HG03159 (cell line): ENCODE measurements around the gene LHX4.

Experiments
- ATAC-seq: cut with Tn5 transposase; IDR thresholded peaks from one replicate; pipeline ENCODE4 v1.9.1; 2021; ENCODE audit warnings: mild to moderate bottlenecking, moderate library complexity; ENCODE audit not compliant: unreplicated experiment

LHX4 gene

DNA sequence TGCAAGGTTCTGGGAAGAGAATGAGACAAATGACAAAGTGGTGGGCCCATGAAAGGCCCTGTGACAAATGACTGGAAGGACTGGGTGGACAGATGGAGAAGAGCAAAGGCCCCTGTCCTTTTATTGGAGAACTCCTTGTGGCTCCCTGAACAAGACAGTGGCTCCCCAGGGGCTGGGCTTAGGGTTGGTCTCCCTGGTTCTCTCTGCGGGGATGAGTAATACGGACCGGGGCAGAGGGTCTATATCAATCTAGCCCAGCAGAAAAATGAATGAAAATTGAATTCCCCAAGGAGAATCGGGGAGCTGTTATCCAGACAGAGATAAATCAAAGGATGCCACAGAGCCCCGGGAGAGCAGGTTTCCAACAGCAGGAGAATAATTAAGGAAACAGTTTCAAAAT is 5.2 kb upstream of the LHX4 start:
- no peak for ATAC-seq

DNA sequence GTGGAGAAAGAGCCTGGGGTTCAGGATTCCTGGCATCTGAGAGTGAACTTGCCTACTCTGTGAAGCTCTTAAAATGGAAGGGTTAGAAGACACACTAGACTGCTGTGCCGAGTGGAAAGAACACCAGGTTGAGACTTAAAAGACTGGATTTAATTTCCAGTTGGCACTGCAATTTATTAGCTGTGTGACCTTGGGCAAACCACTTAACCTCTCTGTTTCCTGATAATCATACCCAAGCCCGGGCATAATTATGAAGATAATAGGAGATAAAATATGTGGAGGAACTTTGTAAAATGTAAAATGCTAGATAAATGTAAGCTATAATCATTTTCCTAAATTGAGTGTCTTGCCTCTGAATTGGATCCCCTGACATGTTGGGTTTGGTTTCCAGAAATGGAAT is 4.7 kb upstream of the LHX4 start:
- no peak for ATAC-seq

DNA sequence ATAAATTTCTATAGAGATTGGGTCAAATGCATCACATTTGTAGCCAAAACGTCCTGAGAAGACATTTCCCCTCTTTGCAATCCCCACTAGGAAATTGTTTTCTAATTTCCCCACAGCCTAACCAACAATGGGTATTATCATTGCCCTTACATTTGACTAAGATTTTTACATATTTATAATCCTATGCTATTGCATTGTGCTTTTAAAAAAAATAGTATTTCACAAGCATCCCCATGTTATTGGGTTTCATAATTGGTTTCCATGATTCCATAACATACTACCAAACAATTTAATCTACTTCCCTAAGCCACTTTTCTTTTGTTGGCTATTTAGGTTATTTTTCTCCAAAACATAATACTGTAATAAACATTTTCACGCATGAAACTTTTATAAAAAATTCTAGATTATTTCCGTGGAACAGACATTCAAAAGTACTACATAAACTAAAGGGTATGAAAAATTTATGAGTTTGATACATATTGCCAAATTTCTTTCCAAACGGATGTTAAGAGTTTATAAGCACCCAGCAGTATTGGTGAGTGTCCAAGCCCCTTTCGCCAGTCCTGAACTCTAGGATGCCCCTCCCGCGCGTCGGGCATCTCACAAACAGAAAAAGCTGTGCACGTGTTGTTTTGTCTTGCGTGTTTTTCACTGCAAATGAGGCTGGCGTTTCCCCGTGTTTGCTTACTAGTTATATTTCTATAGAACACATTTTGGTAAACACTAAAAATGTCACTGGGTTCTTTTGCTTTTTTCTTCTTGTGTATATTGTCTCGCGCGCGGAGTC is 2.0 kb upstream of the LHX4 start:
- no peak for ATAC-seq

DNA sequence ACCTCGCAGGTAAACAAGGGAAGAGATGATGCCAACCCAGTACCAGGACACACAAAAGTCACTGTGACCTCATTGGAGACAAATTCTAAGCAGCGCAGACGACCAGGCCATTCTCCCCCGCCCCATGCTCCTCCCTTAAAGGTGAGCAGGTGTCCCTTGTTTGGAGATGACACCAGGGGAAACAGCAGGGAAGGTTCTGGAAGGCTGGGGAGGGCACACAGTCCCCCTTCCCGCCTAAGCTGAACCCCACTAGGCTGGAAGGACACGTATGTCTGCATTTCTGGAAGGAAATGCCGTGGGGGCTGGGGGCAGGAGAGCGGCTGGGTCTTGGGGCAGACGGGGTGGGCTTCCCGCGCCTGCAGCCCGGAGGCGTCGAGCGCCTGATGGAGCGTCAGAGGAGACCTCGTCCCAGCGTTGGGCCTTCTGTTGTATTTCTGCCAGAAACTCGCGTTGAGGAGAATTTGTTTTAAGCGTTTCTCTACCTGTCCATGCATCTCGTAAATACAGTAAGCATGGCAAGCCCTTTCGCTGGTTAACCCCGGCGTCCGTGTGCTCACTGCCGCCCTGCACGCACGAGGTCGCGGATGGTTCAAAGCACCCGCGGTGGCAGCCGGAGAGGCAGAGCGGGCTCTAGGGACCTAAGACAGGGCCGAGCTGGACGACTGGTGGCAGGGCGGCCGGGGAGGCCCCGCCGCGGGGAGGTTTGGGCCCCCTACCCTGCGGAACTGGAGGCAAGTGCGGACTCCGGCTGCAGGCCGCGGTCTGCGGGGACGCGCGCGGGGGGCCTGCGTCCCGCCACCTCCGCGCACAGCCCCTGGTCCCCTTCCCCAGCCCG is 1.2 kb upstream of the LHX4 start:
- ATAC-seq: no peak

DNA sequence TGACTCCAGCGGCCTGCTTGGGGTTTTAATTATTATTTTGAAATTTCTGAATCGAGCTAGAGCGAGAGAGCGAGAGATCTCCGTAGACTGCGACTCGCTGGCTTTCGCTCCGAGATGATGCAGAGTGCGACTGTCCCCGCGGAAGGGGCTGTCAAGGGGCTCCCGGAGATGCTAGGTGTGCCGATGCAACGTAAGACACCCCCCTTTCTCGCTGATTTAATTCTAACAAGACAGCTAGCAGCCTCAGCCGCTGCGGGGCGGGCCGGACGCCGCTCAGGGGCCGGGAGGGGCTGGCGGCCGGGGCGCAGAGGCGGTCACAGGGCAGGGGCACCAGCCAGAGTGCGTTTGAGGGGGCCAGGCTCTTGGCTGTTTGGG is 339 bp downstream of the LHX4 start:
- ATAC-seq: no peak

DNA sequence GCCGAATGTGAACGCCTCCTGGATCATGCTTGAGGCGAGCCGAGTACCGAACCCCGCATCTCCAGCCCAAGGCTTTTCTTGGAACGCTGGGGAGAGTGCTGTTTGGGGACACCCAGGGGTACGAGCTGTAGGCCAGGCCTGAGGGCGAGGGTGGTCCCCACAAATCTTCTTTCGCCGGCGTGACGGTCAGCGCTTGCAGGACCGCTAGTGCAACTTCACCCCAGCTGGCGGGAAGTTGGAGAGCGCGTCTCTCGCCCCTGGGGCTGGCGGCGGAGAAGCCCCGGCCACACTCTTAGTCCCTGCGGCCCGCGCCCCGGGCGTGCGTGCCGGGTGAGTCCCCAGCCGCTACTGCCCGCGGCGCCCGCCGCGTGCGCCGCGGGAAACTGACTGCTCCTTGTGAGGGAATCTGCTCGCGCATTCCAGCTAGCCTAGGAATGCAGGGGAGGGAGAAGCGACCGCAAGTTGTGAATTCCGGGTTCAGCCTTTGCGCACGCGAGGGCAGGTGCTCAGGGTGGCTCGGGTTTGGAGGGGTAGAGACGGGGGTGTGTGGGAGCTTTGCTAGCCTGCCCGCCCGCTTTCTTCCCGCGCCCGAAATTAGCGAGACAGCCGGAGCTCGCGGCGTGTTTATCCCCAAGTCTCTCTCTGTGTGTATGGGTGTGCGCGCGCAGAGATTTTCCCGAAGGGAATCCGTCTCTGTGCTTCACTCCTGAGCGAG is 884 bp downstream of the LHX4 start:
- no peak for ATAC-seq

DNA sequence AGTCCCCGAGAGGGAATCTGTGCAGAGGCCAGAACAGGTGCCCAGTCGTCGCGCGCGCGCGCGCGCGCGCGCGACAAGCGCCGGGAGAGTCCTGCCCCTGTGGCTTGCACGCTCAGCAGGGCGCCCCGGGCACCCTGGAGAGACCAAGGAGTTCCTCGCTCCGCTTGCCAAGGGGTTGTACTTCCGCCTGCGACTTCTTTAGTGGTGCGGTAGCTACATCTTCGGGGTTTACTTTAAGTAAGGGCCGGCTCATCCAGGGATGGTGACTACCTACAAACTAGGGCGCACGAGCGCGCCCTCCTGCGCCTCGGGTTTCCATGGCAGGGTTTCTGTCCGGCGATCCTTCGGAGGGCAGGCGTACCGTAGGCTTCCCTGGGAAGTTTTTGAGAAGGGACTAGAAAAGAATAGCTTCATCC is 1.4 kb downstream of the LHX4 start:
- no peak for ATAC-seq

DNA sequence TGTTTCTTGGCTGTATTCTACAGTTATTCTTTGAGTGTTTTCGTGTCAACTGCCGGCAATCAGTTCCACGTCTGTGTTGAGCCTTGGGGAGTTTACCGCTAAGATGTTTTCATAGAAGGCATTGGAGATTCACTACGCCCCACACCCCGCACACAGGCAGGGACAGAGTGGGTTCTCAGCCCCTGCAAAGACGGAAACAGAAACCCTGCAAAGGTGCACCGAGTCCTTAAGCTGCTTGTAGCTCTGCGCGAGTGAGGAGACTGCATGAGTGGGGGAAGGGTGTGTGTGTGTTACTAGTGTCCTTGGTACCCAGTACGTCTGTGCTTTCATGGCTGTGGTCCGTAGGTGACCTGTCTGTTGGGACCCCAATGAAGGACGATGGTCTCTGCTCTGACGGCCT is 1.9 kb downstream of the LHX4 start:
- no peak for ATAC-seq

DNA sequence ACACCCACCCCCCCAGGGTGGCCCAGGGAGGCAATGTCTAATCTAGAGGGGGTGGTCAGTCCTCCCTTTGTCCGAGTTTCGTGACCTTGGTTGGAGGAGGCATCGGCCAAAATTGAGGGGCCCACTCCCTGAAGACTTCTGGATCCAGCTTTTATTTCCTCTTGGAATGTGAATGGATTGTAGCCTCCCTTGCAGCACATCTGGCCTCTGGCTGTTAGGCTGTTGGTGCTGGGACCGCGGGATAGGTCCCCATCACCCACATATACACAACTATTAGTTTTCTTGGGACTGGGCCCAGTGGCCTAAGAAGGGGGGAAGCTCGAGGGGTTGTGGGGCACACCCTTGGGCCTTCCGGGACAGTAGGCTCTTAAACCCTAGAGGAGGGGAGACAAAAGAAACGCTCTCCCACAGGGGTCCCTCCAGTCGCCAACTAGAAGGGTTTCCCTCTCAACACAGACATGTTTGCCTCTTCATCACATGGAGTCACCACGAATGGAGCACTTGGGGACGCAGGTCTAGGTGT is 2.5 kb downstream of the LHX4 start:
- no peak for ATAC-seq

DNA sequence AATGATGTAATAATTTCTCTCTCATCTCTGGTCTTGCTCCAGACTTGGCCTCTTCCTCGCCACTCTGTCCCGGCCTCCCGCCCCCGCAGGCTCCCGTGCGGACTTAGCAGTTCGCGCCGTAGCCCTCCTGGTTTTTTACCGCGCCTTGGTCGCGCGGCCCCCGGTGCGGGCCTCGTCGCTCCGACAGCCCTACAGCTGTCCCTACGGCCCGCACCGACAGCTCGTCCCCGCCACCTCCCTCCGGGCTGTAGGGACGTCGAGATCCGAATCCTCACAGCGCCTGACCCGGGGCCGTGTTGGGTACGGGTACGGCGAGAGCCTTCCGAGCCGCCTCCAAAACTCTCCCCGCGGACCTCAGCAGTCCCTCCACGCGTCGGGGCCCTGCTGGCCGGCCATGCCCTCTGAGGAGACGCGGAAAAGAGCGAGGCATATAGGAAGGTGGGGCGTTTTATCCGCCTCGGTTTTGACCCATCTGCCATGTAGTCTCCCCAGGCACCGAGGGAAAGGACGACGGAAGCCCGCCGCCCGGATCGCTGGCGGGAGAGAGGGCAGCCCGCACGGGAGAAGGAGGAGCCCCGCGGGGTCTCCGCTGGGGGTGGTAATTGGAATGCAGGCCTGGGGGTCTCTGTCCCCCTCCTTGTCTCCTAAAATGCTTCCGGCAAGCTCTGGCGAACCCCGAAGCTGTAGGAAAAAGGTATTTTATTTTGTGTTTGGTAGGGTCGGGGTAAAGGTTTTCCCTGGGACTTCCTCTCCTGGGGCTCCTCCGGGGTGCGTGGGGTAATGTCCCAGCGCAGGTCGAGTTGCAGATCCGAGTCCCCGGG is 3.3 kb downstream of the LHX4 start:
- no peak for ATAC-seq

DNA sequence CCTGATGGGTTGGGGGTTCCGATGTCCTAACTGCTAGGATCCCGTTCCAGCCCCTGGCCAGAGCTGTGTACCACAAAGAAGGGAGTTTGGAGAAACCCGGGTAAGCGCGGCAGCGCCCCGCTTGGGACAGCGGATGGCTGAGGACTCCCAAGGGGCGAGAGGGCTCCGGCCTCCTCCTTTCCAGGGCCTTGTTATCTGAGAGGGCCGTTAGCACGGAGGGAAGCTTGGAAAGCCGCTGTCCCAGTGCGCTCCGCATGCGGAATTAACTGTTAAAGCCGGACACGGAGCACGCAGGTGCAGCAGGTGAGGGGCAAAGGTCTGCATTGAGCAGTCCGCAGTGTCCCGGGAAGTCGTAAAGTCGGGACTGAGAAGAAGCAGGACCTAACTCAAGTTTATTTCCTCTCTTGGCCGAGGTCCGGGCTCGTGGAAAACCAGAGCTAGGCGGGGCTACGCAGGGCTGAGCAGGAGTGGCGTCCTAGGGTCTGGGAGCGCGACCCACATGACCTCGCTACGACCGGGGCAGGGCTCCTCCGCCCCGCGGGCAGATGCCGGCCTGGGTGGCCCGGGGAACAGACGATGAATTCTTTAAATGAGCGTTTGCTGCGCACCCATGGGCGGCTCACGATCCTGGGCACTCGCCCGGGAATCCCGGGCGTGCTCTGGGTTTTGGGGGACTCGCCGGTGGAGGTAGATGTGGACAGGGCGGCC is 4.5 kb downstream of the LHX4 start:
- ATAC-seq: no peak

DNA sequence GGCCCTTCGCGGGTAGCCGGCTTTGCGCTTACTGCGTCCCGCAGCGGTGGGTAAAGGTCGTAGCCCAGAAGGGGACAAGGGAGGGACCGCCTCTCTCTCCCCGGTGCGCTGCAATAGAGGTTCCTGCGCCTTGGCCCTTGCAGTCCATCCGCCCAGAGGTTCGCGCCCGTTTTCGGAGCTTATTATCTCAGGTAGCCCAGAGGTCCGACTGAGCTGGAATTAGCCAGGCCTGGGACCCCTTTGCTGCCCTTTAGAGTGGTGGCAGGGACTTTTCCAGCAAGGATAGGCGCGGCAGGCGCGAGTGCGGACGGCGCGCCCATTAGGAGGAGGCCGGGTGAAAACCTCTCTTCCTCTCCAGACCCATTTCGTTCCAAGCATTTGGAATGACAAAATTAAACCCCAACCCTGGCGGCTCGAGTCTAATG is 5.0 kb downstream of the LHX4 start:
- ATAC-seq: no peak

DNA sequence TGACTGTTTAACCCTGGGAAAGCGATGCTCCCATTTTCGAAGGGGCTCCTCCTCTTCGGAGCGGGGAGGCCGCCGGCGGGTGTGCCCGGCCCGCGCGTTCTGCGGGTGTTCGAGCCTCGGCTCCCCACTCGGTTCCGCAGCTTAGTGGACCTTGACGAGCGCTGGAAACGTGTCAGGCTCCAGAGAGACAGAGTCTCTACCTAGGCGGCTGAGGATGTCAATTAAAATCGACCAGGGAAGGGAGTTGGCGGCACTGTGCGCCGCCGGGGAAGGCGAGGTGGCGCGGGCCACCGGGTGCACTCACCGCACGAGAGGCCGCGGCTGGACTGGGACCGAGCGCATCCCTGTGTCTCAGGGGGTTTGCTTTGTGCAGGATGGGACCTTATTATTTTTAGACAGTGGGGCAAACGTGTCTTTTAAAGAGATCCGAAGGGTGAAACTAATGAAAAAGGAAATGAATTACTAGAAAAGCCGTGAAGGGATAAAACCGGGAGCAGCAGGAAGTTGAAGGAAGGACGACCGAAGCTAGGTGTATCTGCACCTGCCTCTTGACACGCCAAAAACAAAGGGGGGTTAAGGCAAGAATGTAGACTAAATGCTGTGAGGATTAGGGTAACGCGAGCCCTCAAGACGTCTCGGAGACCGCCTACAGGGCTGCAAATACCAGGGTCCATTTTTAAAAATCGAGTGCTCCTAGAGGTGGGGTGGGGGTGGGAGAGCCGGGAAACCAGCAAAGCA is 5.6 kb downstream of the LHX4 start:
- no peak for ATAC-seq

DNA sequence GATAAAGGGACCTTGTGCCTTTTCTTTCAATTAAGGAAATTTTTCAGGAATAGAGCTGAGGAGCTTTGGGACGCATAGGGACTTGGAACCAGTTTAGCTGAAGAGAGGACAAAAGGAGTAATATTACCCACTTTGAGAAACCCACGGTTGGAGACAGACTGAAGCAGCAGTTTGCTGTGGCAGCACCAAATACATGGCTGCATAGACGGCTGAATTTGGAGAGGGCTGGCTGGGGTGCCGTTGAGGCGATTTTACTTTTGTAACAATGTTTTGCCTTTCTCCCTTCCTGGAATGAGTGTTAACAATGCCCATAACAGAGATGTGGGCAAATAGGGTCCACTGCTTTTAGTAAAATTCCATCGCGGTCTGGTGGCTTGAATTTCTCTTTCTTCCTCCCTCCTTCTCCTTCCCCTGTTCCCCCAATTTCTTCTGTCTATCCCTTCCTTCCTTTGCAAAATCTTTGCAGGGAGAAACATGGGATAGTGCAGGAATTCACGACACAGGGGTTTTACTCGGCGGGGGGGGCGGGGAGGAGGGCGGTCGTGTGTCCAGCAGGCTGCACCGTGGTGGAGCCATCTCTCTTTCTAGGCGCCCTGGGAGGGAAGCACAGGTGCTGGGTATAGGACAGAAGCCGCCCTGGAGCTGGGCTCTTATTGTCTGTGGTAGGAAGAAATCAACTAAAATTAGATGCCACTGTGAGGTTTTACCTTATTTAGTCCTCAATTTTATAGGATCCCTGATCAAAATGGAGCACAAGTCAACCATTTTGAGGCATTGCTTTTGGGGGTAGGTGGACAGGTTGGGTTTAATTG is 6.8 kb downstream of the LHX4 start:
- no peak for ATAC-seq

DNA sequence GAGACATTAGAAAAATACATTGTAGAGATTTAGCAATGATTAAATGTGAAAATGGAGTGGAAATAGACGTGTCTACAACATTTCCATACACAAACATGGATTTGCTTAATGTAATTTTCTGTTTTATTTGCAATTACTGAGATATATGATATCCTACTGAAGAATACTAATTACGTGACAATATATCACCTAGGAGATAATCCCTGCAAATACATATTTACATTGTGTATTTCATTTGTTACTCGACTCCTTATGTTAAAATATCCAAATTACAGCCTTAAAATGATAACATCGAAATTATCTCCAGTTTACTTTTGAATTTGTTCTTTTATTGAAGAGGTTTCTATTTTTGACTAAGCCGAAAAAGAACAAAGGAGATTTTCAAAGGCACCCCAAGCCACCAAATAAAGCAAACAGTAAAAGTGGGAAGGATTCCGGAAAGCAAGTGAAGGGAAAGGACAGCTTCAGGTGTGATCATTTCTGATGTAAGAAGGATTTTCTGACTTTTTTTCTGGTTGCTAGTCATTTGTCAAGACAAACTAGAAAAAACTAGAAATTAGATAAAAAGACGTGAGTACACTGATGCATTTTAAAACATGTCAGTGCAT is 7.9 kb downstream of the LHX4 start:
- no peak for ATAC-seq

DNA sequence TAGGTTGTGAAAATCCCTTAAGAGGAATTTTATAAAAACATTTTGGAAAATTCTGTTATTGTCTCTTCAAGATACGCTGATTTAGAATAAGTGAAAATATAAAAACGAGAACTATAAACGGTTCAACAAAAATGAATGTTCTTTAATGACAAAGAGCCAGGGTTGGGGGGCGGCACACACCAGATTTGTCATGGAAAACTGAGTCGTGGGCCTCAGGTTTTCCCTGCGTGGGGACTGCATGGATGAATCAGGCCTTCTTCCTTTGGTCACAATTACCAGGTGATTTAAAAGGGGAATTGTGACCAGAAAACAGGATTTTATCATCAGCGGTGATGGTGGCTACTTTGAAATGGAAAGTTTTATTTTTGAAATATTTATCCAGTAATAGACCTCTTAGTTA is 8.6 kb downstream of the LHX4 start:
- ATAC-seq: no peak

DNA sequence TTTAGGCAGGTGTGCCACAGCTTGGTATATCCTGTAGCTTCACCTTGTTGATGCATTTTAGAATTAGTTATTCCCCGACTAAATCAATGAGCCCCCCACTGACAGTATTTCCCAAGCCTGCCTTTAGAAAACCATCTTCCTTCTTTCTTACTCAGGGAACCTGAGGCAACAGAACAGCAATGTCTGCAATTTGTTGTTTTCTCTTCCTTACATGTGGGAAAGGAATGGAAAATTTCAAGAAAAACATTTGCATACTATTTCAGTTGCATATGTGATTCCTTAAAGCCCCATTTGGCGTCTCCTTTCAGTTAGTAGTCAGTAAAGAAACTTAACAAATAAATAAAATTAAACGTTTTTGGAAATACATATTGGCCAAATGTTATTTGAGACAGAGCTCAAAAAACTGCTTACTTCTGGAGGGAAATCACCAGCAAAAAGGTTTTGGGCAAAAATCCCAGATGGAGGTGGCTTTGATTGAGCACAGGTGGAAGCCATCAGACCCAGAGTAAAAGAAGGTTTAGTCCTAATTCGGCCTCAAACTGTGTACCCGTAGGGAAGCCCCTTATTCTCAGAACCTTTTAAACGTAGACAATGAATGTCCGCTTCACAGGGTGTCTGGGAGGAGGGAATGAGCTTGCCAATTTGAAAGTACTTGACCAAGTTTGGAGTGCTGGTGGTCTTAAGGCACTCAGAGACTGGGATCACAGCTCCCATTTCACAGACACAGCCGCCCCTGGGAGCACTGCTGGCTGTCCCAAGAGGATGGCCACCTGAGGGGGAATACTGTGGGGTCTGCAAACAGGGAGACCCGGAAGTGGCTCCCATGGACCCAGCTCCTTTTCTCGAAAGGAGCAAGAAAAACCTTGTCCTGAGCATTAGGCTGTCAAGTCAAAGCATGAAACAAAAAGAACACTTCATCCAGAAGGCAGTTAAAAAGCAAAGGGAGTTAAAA is 9.4 kb downstream of the LHX4 start:
- ATAC-seq: no peak
